GM19240 (cell line): ENCODE data around the gene SLC6A13.

Source experiments
- DNase-seq: peaks from one replicate; pipeline ENCODE4 v3.0.0; 2011; ENCODE audit warnings: low spot score; ENCODE audit not compliant: insufficient read length

SLC6A13 gene

GRCh38 chr12:179131-179884 is 83.3 kb downstream of the SLC6A13 start:
- DNase-seq: no peak

GRCh38 chr12:178829-179109 is 83.9 kb downstream of the SLC6A13 start:
- no peak for DNase-seq

- DNase-seq: no peak
Observed at GRCh38 chr12:177980-178828, 84.4 kb downstream of the SLC6A13 start.

- no peak for DNase-seq
Observed at GRCh38 chr12:177336-177979, 85.2 kb downstream of the SLC6A13 start.

GRCh38 chr12:176321-177181 is 86.1 kb downstream of the SLC6A13 start:
- DNase-seq: no peak

- no peak for DNase-seq
Observed at GRCh38 chr12:175759-176158, 86.9 kb downstream of the SLC6A13 start.

- DNase-seq: no peak
Observed at GRCh38 chr12:175250-175649, 87.4 kb downstream of the SLC6A13 start.

- DNase-seq: no peak
Observed at GRCh38 chr12:174596-174995, 88.0 kb downstream of the SLC6A13 start.

GRCh38 chr12:174124-174523 is 88.5 kb downstream of the SLC6A13 start:
- no peak for DNase-seq

GRCh38 chr12:172732-173161 is 89.9 kb downstream of the SLC6A13 start:
- DNase-seq: no peak

GRCh38 chr12:171743-172676 is 90.6 kb downstream of the SLC6A13 start:
- DNase-seq: no peak

- no peak for DNase-seq
Observed at GRCh38 chr12:171276-171675, 91.4 kb downstream of the SLC6A13 start.
